Measurements from ENCODE around the gene NLE1. TPM values are rescaled to one million over a fixed set of nuclear protein-coding genes. Genes with fewer than 3 reads are reported as not detected.

The NLE1 gene
- total and polyA plus RNA-seq, 2 experiments from 2014 or later: 3.9 to 12.7 TPM

- WGBS (ENCODE audit: low lambda C conversion rate, missing lambda C conversion rate): 95% methylated on average over 21 of the region's 22 CpGs
- Histone ChIP-seq H3K4me3 (no peak overlapping the region), H3K79me2 (no peaks in the 10 kb centered on the region), H4K20me1 (ENCODE audit: insufficient read depth, poor library complexity, severe bottlenecking) (no peaks in the 10 kb centered on the region), H3K9me2 (replicated peaks; ENCODE audit: insufficient read depth) (no peaks in the 10 kb centered on the region), H3K36me3 (replicated peaks; ENCODE audit: insufficient read depth, low read depth) (no peaks in the 10 kb centered on the region), H3K27ac (no peak overlapping the region), H3K27me3 (no peaks in the 10 kb centered on the region), H3K4me1 (ENCODE audit: insufficient read depth) (no peaks in the 10 kb centered on the region), H2AFZ (no peak overlapping the region), H3K4me2 (no peak overlapping the region), H3K9me3 (ENCODE audit: low read depth) (no peaks in the 10 kb centered on the region)
- TF ChIP-seq, protein P1, sequence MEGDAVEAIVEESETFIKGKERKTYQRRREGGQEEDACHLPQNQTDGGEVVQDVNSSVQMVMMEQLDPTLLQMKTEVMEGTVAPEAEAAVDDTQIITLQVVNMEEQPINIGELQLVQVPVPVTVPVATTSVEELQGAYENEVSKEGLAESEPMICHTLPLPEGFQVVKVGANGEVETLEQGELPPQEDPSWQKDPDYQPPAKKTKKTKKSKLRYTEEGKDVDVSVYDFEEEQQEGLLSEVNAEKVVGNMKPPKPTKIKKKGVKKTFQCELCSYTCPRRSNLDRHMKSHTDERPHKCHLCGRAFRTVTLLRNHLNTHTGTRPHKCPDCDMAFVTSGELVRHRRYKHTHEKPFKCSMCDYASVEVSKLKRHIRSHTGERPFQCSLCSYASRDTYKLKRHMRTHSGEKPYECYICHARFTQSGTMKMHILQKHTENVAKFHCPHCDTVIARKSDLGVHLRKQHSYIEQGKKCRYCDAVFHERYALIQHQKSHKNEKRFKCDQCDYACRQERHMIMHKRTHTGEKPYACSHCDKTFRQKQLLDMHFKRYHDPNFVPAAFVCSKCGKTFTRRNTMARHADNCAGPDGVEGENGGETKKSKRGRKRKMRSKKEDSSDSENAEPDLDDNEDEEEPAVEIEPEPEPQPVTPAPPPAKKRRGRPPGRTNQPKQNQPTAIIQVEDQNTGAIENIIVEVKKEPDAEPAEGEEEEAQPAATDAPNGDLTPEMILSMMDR (IDR thresholded peaks at IDR 0.05; ENCODE audit: poor library complexity): no peak
- no peak for TF ChIP-seq EZH2 (IDR thresholded peaks at IDR 0.05; ENCODE audit: borderline replicate concordance)
- no peak for TF ChIP-seq EZH2phosphoT487 (IDR thresholded peaks at IDR 0.05; ENCODE audit: low read depth, severe bottlenecking, unreplicated experiment)
- no peak for DNase-seq (ENCODE audit: low spot score)
Observed at GRCh38 chr17:35132816-35133550, 9.1 kb downstream of the NLE1 start.

GRCh38 chr17:35132099-35132498, 10.0 kb downstream of the NLE1 start:
- TF ChIP-seq, protein P1 (IDR thresholded peaks at IDR 0.05; ENCODE audit: poor library complexity): no peak
- Histone ChIP-seq H3K9me2 (replicated peaks; ENCODE audit: insufficient read depth) (no peaks in the 10 kb centered on the region), H3K36me3 (replicated peaks; ENCODE audit: insufficient read depth, low read depth) (no peaks in the 10 kb centered on the region), H3K4me3 (no peak overlapping the region), H4K20me1 (ENCODE audit: insufficient read depth, poor library complexity, severe bottlenecking) (no peaks in the 10 kb centered on the region), H3K9me3 (ENCODE audit: low read depth) (no peaks in the 10 kb centered on the region), H3K4me1 (ENCODE audit: insufficient read depth) (no peaks in the 10 kb centered on the region), H3K79me2 (no peaks in the 10 kb centered on the region), H2AFZ (no peak overlapping the region), H3K4me2 (no peak overlapping the region), H3K27me3 (no peaks in the 10 kb centered on the region), H3K27ac (no peak overlapping the region)
- 95% methylated on average over 10 of the region's 10 CpGs for WGBS (ENCODE audit: low lambda C conversion rate, missing lambda C conversion rate)
- DNase-seq (ENCODE audit: low spot score): no peak

DNA sequence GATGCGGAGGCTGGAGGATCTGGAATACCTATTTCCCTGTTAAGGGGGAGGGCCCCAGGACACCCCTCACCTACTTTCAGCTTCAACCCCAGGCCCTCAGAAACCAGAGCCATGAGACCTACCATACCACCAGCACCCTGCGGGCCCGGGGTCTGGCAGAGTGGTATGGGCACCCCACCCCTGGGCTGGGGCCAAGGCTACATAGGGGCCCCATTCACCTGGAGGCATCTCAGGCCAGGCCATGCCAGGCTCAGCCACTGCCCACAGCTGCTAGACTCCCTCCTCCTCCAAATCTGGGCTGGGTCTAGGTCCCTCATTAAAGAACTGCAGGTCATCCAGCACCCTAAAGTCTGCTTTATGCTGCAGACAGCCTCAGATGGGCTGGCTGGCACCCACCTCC, 11.7 kb downstream of the NLE1 start:
- no peaks in the 10 kb centered on the region for H3K79me2 ChIP-seq
- H3K9me3 ChIP-seq (ENCODE audit: low read depth): no peaks in the 10 kb centered on the region
- no peak overlapping the region for H2AFZ ChIP-seq
- H3K27me3 ChIP-seq: no peaks in the 10 kb centered on the region
- no peak for DNase-seq (ENCODE audit: low spot score)
- TF ChIP-seq EZH2phosphoT487 (IDR thresholded peaks at IDR 0.05; ENCODE audit: low read depth, severe bottlenecking, unreplicated experiment): no peak
- TF ChIP-seq EZH2 (IDR thresholded peaks at IDR 0.05; ENCODE audit: borderline replicate concordance): no peak
- TF ChIP-seq, protein P1 (IDR thresholded peaks at IDR 0.05; ENCODE audit: poor library complexity): no peak
- no peak overlapping the region for H3K4me3 ChIP-seq
- H3K4me1 ChIP-seq (ENCODE audit: insufficient read depth): no peaks in the 10 kb centered on the region
- H4K20me1 ChIP-seq (ENCODE audit: insufficient read depth, poor library complexity, severe bottlenecking): no peaks in the 10 kb centered on the region
- no peaks in the 10 kb centered on the region for H3K36me3 ChIP-seq (replicated peaks; ENCODE audit: insufficient read depth, low read depth)
- no peaks in the 10 kb centered on the region for H3K9me2 ChIP-seq (replicated peaks; ENCODE audit: insufficient read depth)
- no peak overlapping the region for H3K4me2 ChIP-seq
- H3K27ac ChIP-seq: no peak overlapping the region
- WGBS (ENCODE audit: low lambda C conversion rate, missing lambda C conversion rate): 94% methylated on average over 3 of the region's 3 CpGs
